ENCODE data around the gene SLC38A2. TPM values are rescaled to one million over a fixed set of nuclear protein-coding genes. Genes with fewer than 3 reads are reported as not detected.

SLC38A2 gene
- total RNA-seq, 2 experiments from 2014 or later = 70.5 to 93.5 TPM

DNA sequence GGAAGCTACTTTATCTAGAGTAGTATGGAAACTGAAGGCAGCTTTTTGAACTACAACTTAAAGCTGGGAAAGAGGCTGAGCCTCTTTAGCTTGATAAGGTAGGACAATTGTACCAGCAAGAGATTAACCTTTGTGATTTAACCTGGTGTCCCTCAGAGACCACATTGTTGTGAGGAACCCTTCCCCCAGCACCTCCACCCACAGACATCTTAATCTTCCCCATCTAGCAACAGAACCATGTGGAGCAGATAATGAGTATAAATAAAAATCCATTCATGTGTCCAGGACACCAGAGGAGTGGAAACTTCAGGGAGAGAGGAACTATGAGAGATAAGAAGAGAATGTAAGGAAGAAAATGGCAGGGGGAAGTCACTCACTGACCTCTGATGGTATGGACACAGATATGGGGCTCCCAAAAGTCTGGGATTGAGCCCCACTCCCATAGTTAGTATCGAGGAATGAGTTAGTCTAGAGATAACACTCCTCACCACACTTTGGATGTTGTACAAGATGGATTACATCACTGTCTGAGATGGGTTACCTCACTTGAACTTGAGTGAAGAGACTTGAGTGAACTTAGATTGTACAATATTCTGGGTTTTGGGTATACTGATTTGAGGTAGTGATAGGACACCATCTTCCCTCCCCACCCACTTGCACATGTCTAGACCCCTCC, 33.9 kb upstream of the SLC38A2 start:
- ChIA-PET CTCF (ENCODE audit: unreplicated experiment) (no interaction called here), POLR2A (interaction anchor here (0.7 kb wide), 1 partner anchor 699 kb away, joined by 4 read pairs; no protein-coding TSS in a partner anchor)
- no peak overlapping the region for H3K4me2 ChIP-seq (ENCODE audit: low read length)
- DNase-seq (ENCODE audit: low spot score) = no peak
- no peaks in the 10 kb centered on the region for H4K20me1 ChIP-seq (ENCODE audit: insufficient read depth, low read length)
- TF ChIP-seq EZH2phosphoT487 (IDR thresholded peaks at IDR 0.05; ENCODE audit: borderline replicate concordance, low read depth, low read length) (no peak), CTCF (conservative IDR thresholded peaks at IDR 0.05; ENCODE audit: low read length) (no peak)
- intact Hi-C loops (cut with micrococcal nuclease; ENCODE audit: unreplicated experiment) = no loop called here
- no peaks in the 10 kb centered on the region for H3K9me3 ChIP-seq (ENCODE audit: low read length)
- no peaks in the 10 kb centered on the region for H3K9me2 ChIP-seq (ENCODE audit: insufficient read depth, low read length)
- no peaks in the 10 kb centered on the region for H3K79me2 ChIP-seq (ENCODE audit: insufficient read depth, low read depth, low read length)
- no peak overlapping the region for H3K27ac ChIP-seq (ENCODE audit: low read depth, low read length, poor library complexity, severe bottlenecking)
- H3K4me3 ChIP-seq (ENCODE audit: low read depth, low read length, poor library complexity, severe bottlenecking) = no peak overlapping the region
- no peaks in the 10 kb centered on the region for H3K4me1 ChIP-seq (ENCODE audit: insufficient read depth, low read length, poor library complexity, severe bottlenecking)
- BruUV-seq (replicated peaks) = no TSS peak
- H3K36me3 ChIP-seq (ENCODE audit: insufficient read depth, low read length) = no peaks in the 10 kb centered on the region
- H2AFZ ChIP-seq (ENCODE audit: low read length) = no peak overlapping the region

DNA sequence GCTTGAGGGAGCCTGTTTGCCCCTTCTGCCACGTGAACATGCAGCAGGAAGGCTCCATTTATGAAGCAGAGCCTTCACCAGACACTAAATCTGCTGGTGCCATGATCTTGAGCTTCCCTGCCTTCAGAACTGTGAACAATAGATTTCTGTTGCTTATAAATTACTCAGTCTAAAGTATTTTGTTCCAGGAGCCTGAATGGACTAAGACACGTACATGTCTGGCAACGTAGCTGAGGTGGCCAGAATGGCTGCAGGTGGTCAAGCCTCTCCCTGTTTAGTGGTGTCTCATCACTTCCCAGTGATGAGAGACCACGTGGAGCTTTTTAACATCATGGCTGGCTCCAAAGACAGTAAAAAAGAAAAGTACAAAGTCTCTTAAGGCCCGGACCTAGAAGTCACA, 32.2 kb upstream of the SLC38A2 start:
- Histone ChIP-seq H3K27ac (ENCODE audit: low read depth, low read length, poor library complexity, severe bottlenecking) (no peak overlapping the region), H3K36me3 (ENCODE audit: insufficient read depth, low read length) (no peaks in the 10 kb centered on the region), H4K20me1 (ENCODE audit: insufficient read depth, low read length) (no peaks in the 10 kb centered on the region), H3K4me1 (ENCODE audit: insufficient read depth, low read length, poor library complexity, severe bottlenecking) (peaks cover 5% of the 10 kb centered on the region), H3K9me3 (ENCODE audit: low read length) (no peaks in the 10 kb centered on the region), H3K9me2 (ENCODE audit: insufficient read depth, low read length) (no peaks in the 10 kb centered on the region), H3K4me3 (ENCODE audit: low read depth, low read length, poor library complexity, severe bottlenecking) (no peak overlapping the region), H2AFZ (ENCODE audit: low read length) (no peak overlapping the region), H3K4me2 (ENCODE audit: low read length) (no peak overlapping the region), H3K79me2 (ENCODE audit: insufficient read depth, low read depth, low read length) (no peaks in the 10 kb centered on the region)
- no TSS peak for BruUV-seq (replicated peaks)
- DNase-seq (ENCODE audit: low spot score) = no peak
- ChIA-PET POLR2A (interaction anchor here (0.6 kb wide), 1 partner anchor 431 kb away, joined by 3 read pairs; no protein-coding TSS in a partner anchor), CTCF (ENCODE audit: unreplicated experiment) (no interaction called here)
- TF ChIP-seq CTCF (conservative IDR thresholded peaks at IDR 0.05; ENCODE audit: low read length) (no peak), EZH2phosphoT487 (IDR thresholded peaks at IDR 0.05; ENCODE audit: borderline replicate concordance, low read depth, low read length) (no peak)
- intact Hi-C loops (cut with micrococcal nuclease; ENCODE audit: unreplicated experiment) = no loop called here

DNA sequence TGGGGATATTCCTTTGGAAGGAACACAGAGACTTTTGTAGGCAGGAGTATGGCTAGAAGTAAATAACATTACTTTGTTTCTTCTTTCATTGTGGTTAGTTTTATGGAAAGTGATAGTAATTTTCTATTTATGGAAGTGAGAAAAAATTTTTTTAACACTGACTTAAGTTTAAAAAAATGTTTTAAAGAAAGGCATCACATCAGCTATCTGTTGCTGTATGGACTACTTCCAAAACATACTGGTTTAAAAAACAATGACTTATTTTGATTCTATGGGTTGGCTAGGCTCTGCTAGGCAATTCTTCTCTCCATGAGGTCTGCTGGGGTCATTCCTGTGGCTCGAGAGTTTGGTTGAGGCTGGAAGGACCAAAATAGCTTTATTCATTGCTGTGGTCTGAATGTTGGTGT, 31.7 kb upstream of the SLC38A2 start:
- Histone ChIP-seq H3K79me2 (ENCODE audit: insufficient read depth, low read depth, low read length) (no peaks in the 10 kb centered on the region), H2AFZ (ENCODE audit: low read length) (no peak overlapping the region), H3K27ac (ENCODE audit: low read depth, low read length, poor library complexity, severe bottlenecking) (no peak overlapping the region), H3K36me3 (ENCODE audit: insufficient read depth, low read length) (no peaks in the 10 kb centered on the region), H3K9me3 (ENCODE audit: low read length) (no peaks in the 10 kb centered on the region), H3K9me2 (ENCODE audit: insufficient read depth, low read length) (no peaks in the 10 kb centered on the region), H3K4me3 (ENCODE audit: low read depth, low read length, poor library complexity, severe bottlenecking) (no peak overlapping the region), H4K20me1 (ENCODE audit: insufficient read depth, low read length) (no peaks in the 10 kb centered on the region), H3K4me2 (ENCODE audit: low read length) (no peak overlapping the region), H3K4me1 (ENCODE audit: insufficient read depth, low read length, poor library complexity, severe bottlenecking) (peaks cover 5% of the 10 kb centered on the region)
- no peak for DNase-seq (ENCODE audit: low spot score)
- BruUV-seq (replicated peaks) = no TSS peak
- intact Hi-C loops (cut with micrococcal nuclease; ENCODE audit: unreplicated experiment) = no loop called here
- ChIA-PET CTCF (ENCODE audit: unreplicated experiment) (no interaction called here), POLR2A (interaction anchor here (0.6 kb wide), 1 partner anchor 431 kb away, joined by 3 read pairs; no protein-coding TSS in a partner anchor)
- TF ChIP-seq EZH2phosphoT487 (IDR thresholded peaks at IDR 0.05; ENCODE audit: borderline replicate concordance, low read depth, low read length) (no peak), CTCF (conservative IDR thresholded peaks at IDR 0.05; ENCODE audit: low read length) (no peak)
